NCI-H2196 (cell line): Measurements from ENCODE around the gene DVL2.
"Not testable (repeated sequence)": the region's sequence is repeated elsewhere in the genome, so short reads cannot be mapped to it uniquely, and the experiment has no call there.

Experiments used
- DNase-seq: peaks from one replicate; lab custom pipeline; 2025; ENCODE audit not compliant: unreplicated experiment; lab: John Stamatoyannopoulos, UW

The DVL2 gene

DNA sequence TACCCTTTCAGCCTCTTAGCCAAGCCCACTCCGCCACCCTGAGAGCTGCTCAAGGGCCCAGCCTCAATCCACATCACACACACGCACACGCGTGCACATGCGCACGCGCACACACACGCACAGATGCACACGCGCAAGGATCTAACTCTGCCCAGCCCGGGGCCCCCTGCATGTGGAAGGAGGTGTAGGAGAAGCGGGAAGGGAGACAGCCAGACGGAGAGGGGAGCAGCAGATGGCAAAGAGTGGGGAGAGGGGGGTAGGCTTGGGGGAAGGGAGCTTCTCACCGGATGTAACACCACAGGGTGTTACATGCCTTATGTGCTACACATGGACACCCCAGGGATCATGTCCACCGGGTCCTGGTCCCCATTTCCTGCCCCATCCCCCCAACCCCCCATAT is 30.0 kb downstream of the DVL2 start:
- no peak for DNase-seq

GRCh38 chr17:7203391-7203790 is 30.9 kb downstream of the DVL2 start:
- no peak for DNase-seq

DNA sequence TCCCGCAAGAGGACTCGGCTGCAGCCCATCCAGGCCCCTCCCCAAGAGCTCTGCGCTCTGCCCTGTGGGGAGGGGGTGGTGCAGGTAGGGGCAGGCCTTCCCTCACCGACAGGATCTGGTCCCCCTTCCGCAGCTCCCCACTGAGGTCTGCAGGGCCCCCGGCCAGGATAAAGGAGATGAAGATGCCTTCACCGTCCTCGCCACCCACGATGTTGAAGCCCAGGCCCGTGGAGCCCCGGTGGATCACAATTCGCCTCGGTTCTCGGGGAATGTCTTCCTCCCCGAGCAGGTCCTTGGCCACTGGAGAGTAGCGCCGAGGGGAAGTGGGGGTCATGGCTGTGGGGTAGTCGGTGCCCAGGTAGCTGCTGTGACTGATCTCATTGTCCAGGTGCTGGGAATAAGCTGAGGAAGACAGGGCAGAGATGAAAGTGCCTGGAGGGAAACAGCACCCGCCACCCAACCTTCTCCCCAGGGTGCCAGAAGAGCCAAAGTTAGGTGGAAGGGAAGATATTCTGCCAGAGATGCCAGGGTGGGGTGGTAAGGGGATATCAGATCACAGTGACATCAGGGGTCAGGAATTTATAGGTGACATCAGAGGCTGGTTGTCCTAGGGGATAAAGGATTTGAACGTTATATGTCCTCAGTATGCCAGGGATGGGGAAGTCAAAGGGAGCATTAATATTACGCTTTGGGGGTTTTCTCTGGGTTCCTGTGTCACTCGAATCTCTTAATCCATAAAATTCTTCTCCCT is 37.5 kb downstream of the DVL2 start:
- DNase-seq: no peak

GRCh38 chr17:7195971-7196370 is 38.3 kb downstream of the DVL2 start:
- no peak for DNase-seq

DNA sequence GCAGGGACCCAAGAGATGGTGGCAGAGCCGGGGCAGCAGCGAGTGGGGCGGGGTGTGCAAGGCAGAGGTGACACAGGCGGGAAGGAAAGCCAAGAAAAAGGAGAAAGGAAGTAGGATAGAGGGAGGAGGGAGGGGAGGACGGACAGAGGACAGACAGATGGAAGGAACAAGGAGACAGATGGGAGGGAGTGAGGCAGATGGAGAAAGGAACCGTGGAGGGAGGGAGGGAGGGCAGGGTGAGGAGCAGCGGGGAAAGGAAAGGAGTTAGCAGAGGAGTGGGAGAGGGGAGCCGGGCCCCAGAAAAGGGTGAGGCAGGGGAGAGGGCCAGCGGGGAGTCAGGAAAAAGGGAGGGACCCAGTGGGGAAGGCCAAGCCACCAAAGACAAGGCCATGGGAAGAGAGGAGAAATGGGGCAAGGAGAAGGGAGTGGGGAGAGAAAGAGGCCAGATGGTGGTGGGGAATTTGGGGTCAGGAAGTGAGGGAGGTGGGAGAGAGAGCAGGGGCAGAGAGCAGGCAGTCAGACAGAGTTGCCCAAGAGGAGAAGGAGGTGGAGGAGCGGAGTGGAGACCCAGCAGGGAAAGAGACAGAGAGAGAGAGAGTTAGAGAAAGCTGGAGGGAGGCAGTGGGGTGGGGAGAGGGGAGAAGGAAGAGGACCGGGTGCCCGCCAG is 41.9 kb downstream of the DVL2 start:
- no peak for DNase-seq

DNA sequence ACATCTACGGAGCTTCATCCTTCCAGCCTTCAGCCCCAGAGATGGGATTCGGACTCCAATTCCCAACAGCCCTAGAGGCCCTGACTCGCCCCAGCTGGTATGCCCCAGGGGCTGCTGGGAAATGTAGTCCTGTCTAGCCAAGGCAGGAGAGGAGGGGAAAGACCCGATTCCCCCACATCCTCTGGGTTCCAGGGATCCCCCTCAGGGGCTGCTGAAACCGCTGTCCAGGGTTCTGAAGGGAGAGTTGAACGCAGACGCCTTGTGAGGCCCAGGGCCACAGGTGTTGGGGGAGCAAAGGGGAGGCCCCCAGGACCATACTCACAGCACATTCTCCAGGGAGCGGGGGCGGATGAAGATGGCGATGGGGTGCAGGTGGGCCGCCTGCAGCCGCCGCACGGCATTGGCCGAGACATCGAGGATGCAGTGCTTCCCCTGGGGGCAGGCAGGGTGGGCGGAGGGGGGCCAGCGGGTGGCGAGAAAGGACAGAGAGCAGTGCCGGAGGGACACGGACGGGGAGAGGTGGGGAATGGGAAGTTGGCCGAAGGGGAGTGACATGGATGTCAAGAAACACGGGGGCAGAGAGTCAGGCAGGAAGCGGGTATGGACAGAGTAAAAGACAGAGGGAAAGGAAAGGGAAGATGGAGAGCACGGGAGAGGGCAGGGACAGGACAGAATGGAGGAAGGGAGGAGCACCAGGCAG is 42.6 kb downstream of the DVL2 start:
- DNase-seq: peak; percentile 1

- no peak for DNase-seq
Measured at GRCh38 chr17:7191069-7191468, 43.2 kb downstream of the DVL2 start.

GRCh38 chr17:7190276-7190917 is 43.9 kb downstream of the DVL2 start:
- DNase-seq: no peak

DNA sequence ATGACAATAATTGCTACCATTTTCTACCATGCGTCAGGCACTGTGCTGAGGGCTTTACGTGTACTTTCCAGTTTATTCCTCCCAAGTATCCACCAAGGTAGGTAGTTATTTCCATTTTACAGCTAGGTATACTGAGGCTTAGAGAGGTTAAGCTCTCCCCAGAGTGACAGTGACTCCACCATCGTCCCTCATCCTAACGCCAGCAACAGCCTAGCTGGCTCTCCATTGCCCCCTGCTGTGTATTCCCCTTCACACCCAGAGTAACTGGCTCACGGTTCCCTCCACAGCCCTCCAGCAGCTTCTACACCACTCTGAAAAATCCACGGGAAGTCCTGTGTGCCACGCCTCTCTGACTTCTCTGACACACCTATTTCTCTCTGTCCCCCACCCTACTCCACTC is 48.1 kb downstream of the DVL2 start:
- DNase-seq: no peak

- no peak for DNase-seq
Measured at GRCh38 chr17:7184647-7185046, 49.7 kb downstream of the DVL2 start.

GRCh38 chr17:7184091-7184488 is 50.2 kb downstream of the DVL2 start:
- peak; percentile 1 for DNase-seq

GRCh38 chr17:7183433-7184090 is 50.8 kb downstream of the DVL2 start:
- no peak for DNase-seq

DNA sequence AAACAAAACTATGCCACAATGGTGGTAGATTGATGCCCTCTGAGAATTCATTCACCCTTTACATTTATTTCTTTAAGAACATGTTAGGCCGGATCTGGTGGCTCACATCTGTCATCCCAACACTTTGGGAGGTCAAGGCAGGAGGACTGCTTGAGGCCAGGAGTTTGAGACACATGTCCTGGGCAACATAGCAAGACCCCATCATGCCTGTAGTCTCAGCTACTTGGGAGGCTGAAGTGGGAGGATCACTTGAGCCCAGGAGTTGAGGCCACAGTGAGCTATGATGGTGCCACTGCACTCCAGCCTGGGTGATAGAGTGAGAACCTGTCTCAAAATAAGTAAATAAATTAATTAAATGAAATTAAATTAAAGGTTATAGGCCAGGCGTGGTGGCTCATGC is 52.2 kb downstream of the DVL2 start:
- not testable (repeated sequence) for DNase-seq

- DNase-seq: no peak
Measured at GRCh38 chr17:7179317-7180254, 54.7 kb downstream of the DVL2 start, which contains the start of gene ASGR1. Gene ASGR1, minus strand, starts transcription at chr17:7179370. Its CDS starts 807 bp downstream, at chr17:7178563.

- DNase-seq: no peak
Measured at GRCh38 chr17:7178973-7179316, 55.4 kb downstream of the DVL2 start.

- peak; percentile 35 for DNase-seq
Measured at GRCh38 chr17:7177954-7178477, 56.3 kb downstream of the DVL2 start.

DNA sequence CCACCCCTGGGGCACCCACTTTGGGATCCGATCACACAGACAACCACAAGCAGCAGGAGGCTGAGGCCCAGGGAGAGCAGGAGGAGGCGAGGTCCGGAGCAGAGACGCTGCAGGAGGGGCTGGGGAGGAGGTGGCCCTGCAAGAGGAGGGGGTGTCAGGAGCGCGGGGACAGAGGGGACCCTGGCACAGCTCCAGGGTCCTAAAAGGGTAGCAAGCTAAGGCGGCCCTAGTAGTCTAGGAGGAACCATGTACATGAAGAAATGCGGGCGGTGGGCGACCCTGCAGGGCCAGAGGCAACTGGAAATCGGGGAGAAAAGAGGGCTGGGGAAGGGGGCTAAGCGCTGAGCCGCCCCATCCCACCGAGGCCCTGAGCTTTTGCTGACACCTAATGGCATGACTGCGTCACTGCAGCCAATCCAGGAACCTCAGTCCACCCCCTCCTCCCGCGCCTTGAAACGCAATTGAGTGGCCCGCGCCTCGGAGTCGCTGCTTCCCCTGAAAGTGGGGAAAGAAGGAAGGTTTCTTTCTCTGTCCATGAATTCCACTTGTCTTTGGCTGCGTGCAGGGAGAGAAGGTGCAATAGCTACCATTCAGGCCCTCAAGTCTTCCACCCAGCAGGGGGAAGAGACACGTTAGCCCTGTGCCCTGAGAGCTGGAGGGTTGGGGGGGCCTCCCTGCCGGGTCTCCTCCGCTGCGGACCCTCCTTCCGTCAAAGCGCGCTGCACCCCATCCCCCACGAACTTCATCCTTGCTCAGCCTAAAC is 56.9 kb downstream of the DVL2 start:
- peak; percentile 63 for DNase-seq

- no peak for DNase-seq
Measured at GRCh38 chr17:7176841-7177190, 57.5 kb downstream of the DVL2 start.
